Measurements from ENCODE around the gene C6orf47. TPM values are rescaled to one million over a fixed set of nuclear protein-coding genes. Genes with fewer than 3 reads are reported as not detected.
A peak's percentile ranks its signal among the peaks of the same experiment; 100 is the strongest.

The C6orf47 gene
- total RNA-seq, 1 experiment from 2014 or later: 22.4 TPM

DNA sequence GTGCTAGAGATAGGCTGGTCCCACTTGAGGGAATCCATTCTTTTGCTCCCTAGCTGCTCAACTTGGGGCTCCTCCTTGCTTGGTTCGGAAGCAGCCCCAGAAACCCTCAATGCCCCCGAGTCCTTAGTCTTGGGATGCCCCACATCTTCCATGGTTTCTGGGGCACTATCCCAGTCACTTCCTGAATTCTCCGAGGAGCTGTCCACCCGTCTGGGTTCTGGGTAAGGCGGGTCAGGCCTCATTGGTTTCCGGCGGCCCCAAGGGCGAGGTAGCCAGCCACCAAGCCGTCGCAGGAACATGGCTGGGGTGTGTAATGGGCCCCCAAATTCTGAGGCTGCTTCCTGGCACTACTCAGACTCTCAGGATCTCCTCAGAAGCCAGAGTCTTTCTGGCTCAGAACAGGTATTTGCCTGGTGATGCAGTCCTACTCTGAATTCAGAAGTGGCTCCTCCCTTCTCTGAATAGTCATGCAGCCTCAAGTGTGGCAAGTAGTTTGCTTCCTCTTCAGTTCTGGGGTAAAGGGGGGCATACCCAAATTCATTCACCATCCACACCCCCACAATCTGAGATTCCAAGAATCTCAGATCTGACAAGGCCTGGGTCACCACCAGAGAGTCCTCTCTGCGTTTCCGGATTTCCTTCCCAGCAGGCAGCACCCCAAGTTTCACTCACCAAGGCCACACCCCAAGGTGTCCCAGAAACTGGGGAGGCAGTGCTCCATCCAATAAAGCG is 763 bp downstream of the C6orf47 start:
- H3K27ac ChIP-seq (ENCODE audit: low read length): peak overlapping the region; percentile 98
- DNase-seq (ENCODE audit: low read depth, low spot score): no peak
- TF ChIP-seq, protein P1, sequence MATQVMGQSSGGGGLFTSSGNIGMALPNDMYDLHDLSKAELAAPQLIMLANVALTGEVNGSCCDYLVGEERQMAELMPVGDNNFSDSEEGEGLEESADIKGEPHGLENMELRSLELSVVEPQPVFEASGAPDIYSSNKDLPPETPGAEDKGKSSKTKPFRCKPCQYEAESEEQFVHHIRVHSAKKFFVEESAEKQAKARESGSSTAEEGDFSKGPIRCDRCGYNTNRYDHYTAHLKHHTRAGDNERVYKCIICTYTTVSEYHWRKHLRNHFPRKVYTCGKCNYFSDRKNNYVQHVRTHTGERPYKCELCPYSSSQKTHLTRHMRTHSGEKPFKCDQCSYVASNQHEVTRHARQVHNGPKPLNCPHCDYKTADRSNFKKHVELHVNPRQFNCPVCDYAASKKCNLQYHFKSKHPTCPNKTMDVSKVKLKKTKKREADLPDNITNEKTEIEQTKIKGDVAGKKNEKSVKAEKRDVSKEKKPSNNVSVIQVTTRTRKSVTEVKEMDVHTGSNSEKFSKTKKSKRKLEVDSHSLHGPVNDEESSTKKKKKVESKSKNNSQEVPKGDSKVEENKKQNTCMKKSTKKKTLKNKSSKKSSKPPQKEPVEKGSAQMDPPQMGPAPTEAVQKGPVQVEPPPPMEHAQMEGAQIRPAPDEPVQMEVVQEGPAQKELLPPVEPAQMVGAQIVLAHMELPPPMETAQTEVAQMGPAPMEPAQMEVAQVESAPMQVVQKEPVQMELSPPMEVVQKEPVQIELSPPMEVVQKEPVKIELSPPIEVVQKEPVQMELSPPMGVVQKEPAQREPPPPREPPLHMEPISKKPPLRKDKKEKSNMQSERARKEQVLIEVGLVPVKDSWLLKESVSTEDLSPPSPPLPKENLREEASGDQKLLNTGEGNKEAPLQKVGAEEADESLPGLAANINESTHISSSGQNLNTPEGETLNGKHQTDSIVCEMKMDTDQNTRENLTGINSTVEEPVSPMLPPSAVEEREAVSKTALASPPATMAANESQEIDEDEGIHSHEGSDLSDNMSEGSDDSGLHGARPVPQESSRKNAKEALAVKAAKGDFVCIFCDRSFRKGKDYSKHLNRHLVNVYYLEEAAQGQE (IDR thresholded peaks at IDR 0.05; ENCODE audit: insufficient read depth in 1 of 2, low read depth in 2 of 2, low read length in 1 of 2): peak; percentile 83
- no peak for TF ChIP-seq TCF7L2 (IDR thresholded peaks at IDR 0.05; ENCODE audit: low read depth, low read length)
- in situ Hi-C loops (cut with HindIII; ENCODE audit: low pct_unique_long_range_greater_than_20kb, low sequenced_read_pairs) (no loop called here), intact Hi-C loops (cut with micrococcal nuclease; ENCODE audit: unreplicated experiment) (no loop called here)
- no TSS peak for BruUV-seq (replicated peaks)
- ATAC-seq: no peak
- peaks cover 31% of the 10 kb centered on the region for H3K4me1 ChIP-seq (ENCODE audit: control insufficient read depth, insufficient read depth, low read length)
- no peaks in the 10 kb centered on the region; the same call in 1 of the 2 replicates for H3K36me3 ChIP-seq (ENCODE audit: control insufficient read depth, insufficient read depth, low read length)
- H3K4me3 ChIP-seq (ENCODE audit: low read depth in 2 of 2, low read length in 2 of 2): peak overlapping the region; percentile 99
- H3K27me3 ChIP-seq (ENCODE audit: control insufficient read depth, insufficient read depth, low read length): no peaks in the 10 kb centered on the region
- H3K9me3 ChIP-seq (ENCODE audit: control insufficient read depth, insufficient read depth, low read depth, low read length): no peaks in the 10 kb centered on the region
- ChIA-PET CTCF (no interaction called here), POLR2A (interaction anchor here (2.3 kb wide), 1 partner anchor 7 kb away, joined by 10 read pairs; the partner anchor contains the start of gene BAG6)

DNA sequence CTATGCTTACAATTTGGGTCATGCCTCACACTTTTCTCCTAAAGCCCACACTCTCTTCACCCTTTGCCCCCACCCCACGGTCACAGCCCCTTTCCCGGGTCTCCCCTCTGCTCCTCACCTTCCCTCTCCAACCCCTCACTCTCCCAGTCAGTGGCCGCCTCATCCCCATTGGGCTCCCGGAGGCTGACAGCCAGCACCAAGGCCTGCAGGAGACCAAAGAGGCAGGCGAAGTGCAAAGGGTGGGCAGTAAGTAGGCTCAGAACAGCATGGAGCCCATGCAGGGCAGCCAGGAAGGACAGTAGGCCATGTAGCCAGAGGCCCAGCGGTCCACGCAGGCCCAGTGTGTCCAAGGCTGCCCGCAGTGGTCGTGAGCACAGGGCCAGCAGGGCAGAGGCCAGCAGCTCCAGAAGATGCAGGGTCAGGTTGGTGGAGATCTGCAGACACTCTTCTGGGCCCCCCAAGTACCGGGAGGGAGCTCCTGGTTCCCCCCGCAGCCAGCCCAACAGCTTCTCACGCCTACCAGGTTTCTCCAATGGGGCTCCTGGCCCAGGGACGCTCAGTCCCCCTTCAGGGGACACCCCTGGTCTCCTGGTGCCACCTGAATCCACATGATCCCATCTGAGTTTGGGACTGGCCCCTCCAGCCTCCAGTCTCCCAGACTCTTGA is 1.5 kb downstream of the C6orf47 start:
- in situ Hi-C loops (cut with HindIII; ENCODE audit: low pct_unique_long_range_greater_than_20kb, low sequenced_read_pairs): no loop called here
- no peak for DNase-seq (ENCODE audit: low read depth, low spot score)
- no TSS peak for BruUV-seq (replicated peaks)
- Histone ChIP-seq H3K4me3 (ENCODE audit: low read depth in 2 of 2, low read length in 2 of 2) (peak overlapping the region; percentile 99), H3K9me3 (ENCODE audit: control insufficient read depth, insufficient read depth, low read depth, low read length) (no peaks in the 10 kb centered on the region), H3K36me3 (ENCODE audit: control insufficient read depth, insufficient read depth, low read length) (no peaks in the 10 kb centered on the region; the same call in 1 of the 2 replicates), H3K27me3 (ENCODE audit: control insufficient read depth, insufficient read depth, low read length) (no peaks in the 10 kb centered on the region), H3K27ac (ENCODE audit: low read length) (peak overlapping the region; percentile 98), H3K4me1 (ENCODE audit: control insufficient read depth, insufficient read depth, low read length) (peaks cover 28% of the 10 kb centered on the region)
- ChIA-PET CTCF (no interaction called here), POLR2A (interaction anchor here (0.6 kb wide), 1 partner anchor 65 kb away, joined by 4 read pairs; no protein-coding TSS in a partner anchor)
- no peak for ATAC-seq
- TF ChIP-seq SIN3A (IDR thresholded peaks at IDR 0.05; ENCODE audit: borderline replicate concordance, insufficient read depth, low read depth, low read length) (no peak), POLR2AphosphoS5 (IDR thresholded peaks at IDR 0.05; ENCODE audit: low read depth, low read length) (no peak), TCF7L2 (IDR thresholded peaks at IDR 0.05; ENCODE audit: low read depth, low read length) (no peak)
- TF ChIP-seq, protein P1 (IDR thresholded peaks at IDR 0.05; ENCODE audit: insufficient read depth in 1 of 2, low read depth in 2 of 2, low read length in 1 of 2): no peak
- TF ChIP-seq, protein P2, sequence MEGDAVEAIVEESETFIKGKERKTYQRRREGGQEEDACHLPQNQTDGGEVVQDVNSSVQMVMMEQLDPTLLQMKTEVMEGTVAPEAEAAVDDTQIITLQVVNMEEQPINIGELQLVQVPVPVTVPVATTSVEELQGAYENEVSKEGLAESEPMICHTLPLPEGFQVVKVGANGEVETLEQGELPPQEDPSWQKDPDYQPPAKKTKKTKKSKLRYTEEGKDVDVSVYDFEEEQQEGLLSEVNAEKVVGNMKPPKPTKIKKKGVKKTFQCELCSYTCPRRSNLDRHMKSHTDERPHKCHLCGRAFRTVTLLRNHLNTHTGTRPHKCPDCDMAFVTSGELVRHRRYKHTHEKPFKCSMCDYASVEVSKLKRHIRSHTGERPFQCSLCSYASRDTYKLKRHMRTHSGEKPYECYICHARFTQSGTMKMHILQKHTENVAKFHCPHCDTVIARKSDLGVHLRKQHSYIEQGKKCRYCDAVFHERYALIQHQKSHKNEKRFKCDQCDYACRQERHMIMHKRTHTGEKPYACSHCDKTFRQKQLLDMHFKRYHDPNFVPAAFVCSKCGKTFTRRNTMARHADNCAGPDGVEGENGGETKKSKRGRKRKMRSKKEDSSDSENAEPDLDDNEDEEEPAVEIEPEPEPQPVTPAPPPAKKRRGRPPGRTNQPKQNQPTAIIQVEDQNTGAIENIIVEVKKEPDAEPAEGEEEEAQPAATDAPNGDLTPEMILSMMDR (IDR thresholded peaks at IDR 0.05): no peak
- intact Hi-C loops (cut with micrococcal nuclease; ENCODE audit: unreplicated experiment): no loop called here

All from Panc1 (cell line).